Germinal center (tissue), 1 donor: ENCODE data around the gene FGF9.

Experiments used
- DNase-seq: peaks from one replicate; pipeline ENCODE4 v3.0.0; 2012; ENCODE audit warnings: mixed read lengths, low spot score

FGF9 gene

GRCh38 chr13:21674490-21675009, 3.7 kb downstream of the FGF9 start:
- peak; percentile 33 for DNase-seq

- DNase-seq = peak; percentile 18
These were observed 4.5 kb downstream of the FGF9 start for GRCh38 chr13:21675095-21675991.

- DNase-seq = no peak
These were observed 5.7 kb downstream of the FGF9 start for GRCh38 chr13:21676611-21677021.

GRCh38 chr13:21677075-21677623, 6.3 kb downstream of the FGF9 start:
- no peak for DNase-seq

GRCh38 chr13:21683034-21683733, 12.3 kb downstream of the FGF9 start:
- DNase-seq = no peak

GRCh38 chr13:21684576-21684975, 13.7 kb downstream of the FGF9 start:
- DNase-seq = no peak

- no peak for DNase-seq
These were observed 14.7 kb downstream of the FGF9 start for GRCh38 chr13:21685485-21686064.

GRCh38 chr13:21686751-21687391, 16.0 kb downstream of the FGF9 start:
- no peak for DNase-seq

- no peak for DNase-seq
These were observed 17.2 kb downstream of the FGF9 start for GRCh38 chr13:21688056-21688455.

GRCh38 chr13:21689097-21689496, 18.2 kb downstream of the FGF9 start:
- DNase-seq = no peak

GRCh38 chr13:21690955-21691354, 20.1 kb downstream of the FGF9 start:
- no peak for DNase-seq

GRCh38 chr13:21691500-21691899, 20.6 kb downstream of the FGF9 start:
- no peak for DNase-seq

- DNase-seq = no peak
These were observed 21.1 kb downstream of the FGF9 start for GRCh38 chr13:21691928-21692327.

- DNase-seq = no peak
These were observed 24.0 kb downstream of the FGF9 start for GRCh38 chr13:21694831-21695230.

GRCh38 chr13:21695546-21695945, 24.7 kb downstream of the FGF9 start:
- no peak for DNase-seq

- DNase-seq = no peak
These were observed 26.1 kb downstream of the FGF9 start for GRCh38 chr13:21696865-21697448.

- no peak for DNase-seq
These were observed 28.2 kb downstream of the FGF9 start for GRCh38 chr13:21698817-21699679.

- DNase-seq = no peak
These were observed 30.6 kb downstream of the FGF9 start for GRCh38 chr13:21701460-21701859.

- DNase-seq = no peak
These were observed 33.0 kb downstream of the FGF9 start for GRCh38 chr13:21703846-21704245.

GRCh38 chr13:21707586-21707985, 36.7 kb downstream of the FGF9 start:
- no peak for DNase-seq

GRCh38 chr13:21709697-21710096, 38.8 kb downstream of the FGF9 start:
- no peak for DNase-seq
